Activated gamma-delta T cell treated with Interleukin-2 at 50 U/mL for 16 hours (primary cell): ENCODE data around the gene DHX30.

Source experiments
- DNase-seq: peaks from one replicate; pipeline ENCODE4 v3.0.0-alpha.2; 2020

The DHX30 gene

GRCh38 chr3:47890126-47890827 is 87.3 kb downstream of the DHX30 start:
- no peak for DNase-seq

GRCh38 chr3:47890828-47891612 is 88.1 kb downstream of the DHX30 start:
- no peak for DNase-seq

GRCh38 chr3:47891613-47892005 is 88.7 kb downstream of the DHX30 start:
- DNase-seq: no peak

GRCh38 chr3:47892286-47893040 is 89.5 kb downstream of the DHX30 start:
- DNase-seq: no peak

- no peak for DNase-seq
These were observed 92.3 kb downstream of the DHX30 start for GRCh38 chr3:47895241-47895640.

- no peak for DNase-seq
These were observed 93.8 kb downstream of the DHX30 start for GRCh38 chr3:47896736-47897135.

GRCh38 chr3:47897954-47898353 is 95.0 kb downstream of the DHX30 start:
- no peak for DNase-seq

GRCh38 chr3:47899495-47900108 is 96.7 kb downstream of the DHX30 start:
- DNase-seq: no peak
